Hypothalamus (tissue), 51 donors: ENCODE results near the gene TBC1D12.
"Not testable (repeated sequence)": the region's sequence is repeated elsewhere in the genome, so short reads cannot be mapped to it uniquely, and the experiment has no call there.

ENCODE experiments used
- DNase-seq, 51 donors: peaks; one replicate each; lab custom pipeline; 2025; lab: John Stamatoyannopoulos, UW

Gene TBC1D12

DNA sequence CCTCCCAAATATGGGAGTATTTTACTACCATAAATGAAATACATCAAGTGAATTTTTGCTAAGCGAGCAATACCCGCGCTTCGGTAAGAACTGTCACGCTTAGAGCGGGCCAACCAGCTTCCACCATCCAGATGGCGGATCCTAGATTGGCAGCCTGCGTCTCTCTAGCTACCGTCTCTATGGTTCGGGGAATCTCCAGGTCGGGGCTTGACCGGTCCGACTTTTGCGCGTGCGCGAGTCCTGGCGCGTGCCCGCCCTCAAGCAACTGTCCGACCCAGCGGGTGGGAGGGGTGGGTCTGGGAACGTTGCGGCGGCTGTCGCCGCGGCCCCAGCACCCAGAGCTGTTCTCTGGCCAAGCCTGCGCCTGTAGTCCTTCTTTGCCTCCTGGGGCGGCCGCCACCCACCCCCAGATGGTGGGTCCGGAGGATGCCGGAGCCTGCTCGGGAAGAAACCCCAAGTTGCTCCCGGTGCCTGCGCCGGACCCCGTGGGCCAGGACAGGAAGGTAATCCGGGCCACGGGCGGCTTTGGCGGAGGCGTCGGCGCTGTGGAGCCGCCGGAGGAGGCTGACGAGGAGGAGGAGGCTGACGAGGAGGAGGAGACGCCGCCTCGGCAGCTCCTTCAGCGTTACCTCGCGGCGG, at the start of gene TBC1D12:
TSS of gene TBC1D12 (plus strand) at position 338 of the 639 bp plus-strand sequence. CDS start at position 411, 73 bp downstream.
- peak; percentile 73 to 98 (median 94) for DNase-seq

DNA sequence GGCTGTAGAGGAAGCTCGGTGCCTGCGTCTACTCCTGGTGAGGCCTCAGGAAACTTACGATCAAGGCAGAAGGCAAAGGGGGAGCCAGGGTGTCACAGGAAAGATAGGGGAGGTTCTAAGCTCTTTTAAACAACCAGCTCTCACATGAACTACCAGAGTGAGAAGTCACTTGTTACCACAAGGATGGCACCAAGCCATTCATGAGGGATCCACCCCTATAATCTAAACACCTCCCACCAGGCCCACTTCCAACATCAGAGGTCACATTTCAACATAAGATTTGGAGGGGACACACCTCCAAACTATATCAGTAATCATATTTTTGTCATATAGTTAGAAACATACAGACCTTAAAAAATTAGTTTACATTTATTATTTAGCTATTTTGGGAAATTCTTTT, 49.0 kb upstream of the TBC1D12 start:
- DNase-seq: no peak

DNA sequence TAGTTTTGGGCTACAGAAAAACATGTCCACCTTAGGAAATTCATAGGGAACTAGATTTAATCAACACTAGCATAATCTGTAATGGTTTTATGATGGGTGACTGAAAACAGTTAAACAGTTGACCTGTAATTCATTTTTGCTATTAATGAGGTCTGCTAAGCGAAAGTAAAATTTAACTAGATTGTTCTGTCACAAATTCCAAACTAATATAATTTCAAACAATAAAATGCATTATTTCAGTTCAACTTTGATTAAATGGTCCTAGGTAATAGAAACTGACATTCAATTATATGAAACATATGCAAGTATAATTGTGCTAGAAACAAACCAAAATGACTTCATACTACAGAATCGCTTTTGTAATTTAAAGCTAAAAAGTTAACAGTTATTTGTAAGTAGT, 46.5 kb upstream of the TBC1D12 start:
- no peak for DNase-seq

DNA sequence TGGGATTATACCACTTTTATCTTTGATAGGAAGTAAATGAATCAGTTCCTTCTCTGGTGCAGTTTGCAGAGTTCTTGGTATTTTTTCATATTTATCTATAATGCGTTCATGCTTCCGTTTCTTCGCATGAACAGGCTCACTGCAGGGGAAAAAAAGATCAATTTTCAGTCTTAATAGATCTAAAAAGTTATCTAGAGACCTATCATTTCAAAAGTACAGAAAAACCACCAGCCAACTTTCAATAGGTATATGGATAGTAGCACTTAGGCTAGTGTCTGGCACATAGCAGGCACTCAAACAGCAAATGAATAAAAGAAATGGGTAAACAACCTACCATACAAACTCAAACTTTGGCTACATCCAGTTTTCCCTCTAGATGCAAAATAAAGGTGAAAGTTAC, 45.1 kb upstream of the TBC1D12 start:
- DNase-seq: no peak

DNA sequence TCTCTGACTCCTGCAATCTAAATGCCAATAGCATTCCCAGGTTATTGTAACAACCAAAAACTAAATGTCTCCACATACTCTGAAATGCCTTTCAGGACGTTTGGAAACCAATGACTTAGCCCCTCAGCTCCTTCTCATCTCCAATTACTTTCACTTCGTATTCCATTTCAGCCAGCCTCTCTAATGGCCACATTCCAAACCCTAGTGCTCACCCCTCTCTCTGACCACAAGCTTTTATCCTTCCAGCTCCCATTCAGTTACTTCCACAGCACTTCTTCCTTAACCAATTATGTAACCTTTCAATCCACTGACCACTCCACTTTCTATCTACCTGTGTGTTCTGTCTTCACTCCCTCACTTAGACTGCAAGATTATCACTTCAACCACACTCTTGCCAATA, 43.9 kb upstream of the TBC1D12 start:
- no peak for DNase-seq

DNA sequence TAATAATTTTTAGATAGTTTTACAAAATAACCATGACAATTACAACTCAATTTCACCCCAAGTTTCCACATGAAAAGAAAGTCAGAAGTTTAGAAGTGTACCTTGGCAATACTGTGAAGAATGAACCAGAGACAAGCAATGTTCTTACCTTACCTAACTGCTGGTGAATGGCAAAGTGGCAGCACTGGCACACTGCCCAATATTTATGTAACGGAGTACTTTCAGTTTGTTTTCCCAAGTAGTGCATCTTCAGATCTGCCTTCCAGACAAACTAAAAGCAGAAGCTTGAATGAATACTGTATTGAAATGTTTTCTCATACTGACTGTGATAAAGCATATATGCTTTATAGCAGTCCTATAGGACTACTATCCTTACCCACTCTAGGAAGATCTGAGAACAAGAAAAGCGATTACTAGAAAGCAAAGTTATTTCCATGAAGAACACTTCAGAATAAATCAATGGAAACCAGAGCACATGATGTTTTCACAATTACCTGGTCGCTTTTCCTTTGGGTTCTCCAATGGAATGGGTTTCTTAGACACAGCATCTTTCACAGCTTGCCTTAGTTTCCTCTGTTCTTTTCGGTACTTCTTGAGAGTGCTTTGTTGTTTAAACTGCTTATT, 41.1 kb upstream of the TBC1D12 start:
- DNase-seq: no peak

DNA sequence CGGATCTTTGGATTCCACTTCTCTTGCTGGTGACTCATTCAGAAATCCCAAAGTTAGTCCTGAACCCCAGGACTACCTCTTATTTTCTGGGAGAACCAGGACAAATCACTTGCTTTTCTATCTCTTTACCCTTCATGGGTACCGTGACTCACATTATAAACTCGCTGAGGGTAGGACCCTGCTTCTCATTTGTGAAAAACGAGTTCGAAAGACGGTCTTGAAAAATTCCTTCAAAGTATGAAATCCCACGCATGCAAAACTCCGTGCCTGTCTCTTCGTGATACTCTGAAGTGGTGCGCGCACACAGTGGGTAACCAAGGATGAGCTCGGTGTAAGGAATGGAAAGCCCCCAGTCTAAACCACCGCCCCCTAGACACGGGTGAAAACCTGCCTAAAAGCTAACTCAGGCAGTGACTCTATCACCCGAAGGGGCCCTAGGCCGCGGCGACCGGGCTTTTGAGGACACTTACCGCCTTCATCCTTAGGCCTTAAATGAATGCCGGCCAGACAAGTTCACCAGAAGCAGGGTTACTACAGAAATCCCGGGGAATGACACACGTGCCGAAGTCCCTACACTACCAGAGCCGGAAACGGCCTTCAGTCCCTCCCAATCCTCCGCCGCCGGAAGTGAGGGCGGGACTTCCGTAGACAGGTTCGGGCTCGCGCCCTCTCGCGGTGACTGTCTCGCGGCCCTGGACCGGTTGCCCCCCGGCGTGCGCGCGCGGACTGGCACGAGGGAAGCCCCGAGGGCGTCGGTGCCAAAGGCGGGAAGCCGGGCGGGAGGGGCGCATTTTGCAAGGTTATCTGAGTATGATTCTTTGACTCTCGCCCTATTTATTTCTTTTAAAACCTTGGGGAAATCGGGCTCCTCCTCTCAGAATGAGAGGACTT, 39.7 kb upstream of the TBC1D12 start, which contains the start of gene NOC3L:
TSS of gene NOC3L (minus strand) at position 580 of the 891 bp plus-strand sequence. CDS start at position 479, 101 bp downstream.
- DNase-seq: peak; percentile 71 to 98 (median 91)

DNA sequence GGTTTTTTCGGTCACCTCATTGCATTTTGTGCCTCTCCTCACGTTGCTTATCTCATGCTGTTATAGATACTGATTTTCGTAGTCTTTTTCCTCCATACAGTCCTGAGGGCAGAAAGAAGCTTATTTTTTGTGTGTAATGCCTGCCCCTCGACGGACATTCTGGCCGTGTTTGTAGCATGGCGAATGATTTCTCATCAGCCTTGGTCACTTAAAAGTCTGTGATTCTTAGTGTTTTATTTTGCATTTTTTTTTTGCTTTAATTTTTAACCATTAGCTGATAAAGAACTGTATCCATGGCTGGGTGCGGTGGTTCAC, 39.1 kb upstream of the TBC1D12 start:
- DNase-seq: no peak

DNA sequence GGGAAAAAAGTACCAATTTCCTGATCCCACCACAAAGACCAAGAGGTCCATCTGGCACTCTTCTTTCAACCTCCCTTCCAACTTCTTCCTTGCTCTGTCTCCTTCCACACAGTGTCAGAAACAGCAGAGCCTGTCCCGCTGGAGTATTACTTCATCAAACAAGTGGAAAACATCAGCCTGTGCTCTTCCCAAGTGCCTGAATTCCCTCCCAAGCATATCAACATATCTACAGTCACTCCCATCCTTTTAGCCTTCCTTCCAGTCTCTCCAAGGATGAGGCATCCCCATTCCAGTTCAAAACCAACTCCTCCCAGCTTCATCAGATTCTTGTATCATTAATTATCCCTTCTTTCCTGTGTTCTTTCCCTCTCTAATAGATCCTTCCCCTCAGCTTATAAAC, 37.9 kb upstream of the TBC1D12 start:
- DNase-seq: no peak

DNA sequence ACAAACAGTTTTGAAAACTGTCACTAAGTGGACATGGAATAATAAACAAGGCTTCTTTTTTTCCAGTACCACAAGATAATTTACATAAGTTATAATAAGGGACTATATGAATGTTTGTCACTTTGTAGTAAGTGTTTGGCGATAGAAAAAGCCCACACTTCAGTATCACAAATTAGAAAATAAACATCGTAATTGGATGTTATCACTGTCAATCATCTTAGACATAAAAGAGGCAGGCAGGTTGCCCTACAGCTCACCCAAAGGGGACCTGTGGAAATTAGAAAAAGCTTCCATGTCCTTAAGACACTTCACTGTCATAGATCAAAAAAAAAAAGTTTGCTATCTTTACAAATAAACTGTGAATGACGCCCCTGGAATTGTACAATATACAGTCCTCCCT, 36.0 kb upstream of the TBC1D12 start:
- DNase-seq: peak in 1 of 51 donors; percentile 10

DNA sequence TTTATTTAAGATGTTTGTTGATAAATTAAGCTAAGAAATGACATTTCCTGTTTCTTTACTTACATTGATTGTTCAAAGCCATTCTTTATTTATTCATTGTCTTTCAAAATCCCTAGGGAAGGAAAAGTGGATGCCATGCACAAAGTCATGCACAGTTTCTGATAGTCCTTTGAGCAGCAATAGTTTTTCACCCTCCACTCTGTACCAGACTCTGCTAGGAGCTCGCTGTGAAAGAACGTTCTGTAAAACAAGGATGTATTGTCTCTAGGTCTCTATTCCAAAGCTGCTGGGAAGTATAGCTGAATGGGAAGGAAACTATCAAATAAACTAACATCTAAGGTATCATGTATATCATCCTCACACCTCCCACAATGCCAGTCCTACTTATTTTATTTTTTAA, 31.8 kb upstream of the TBC1D12 start:
- peak in 14 of 51 donors; percentile 2 to 73 (median 31) for DNase-seq

DNA sequence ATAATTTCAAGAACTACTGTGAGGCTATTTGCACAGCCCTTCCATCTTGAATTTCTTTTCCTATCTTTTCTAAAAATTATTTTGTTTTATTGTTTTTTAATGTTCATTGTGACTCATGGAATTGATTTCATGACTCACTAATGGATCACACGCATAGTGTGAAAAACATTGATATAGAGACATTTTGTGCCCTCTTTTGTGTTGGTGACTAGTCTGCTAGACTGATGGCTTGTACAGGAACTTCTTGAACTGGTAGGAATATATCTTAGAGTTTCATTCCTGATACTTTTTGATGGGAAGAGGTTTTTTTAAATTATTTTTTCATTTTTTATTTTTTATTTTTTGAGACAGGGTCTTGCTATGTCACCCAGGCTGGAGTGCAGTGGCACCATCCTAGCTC, 27.0 kb upstream of the TBC1D12 start:
- DNase-seq: no peak

DNA sequence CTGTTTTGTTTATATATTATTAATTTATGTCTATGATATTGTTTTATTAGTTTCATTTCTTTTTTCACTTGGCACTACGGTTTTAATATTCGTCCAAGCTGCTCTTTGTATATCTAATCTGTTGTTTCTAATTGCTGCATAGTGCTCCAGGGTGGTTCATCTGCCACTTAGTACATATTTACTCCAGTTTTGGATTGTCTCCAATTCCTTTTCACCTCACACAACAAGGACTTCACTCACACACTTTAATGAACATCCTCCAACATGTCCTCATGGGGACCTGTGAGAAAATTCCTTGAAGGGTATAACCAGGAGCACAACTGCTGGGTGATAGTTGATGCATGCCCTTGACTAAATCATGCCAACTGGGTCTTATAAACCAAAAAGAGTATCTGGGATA, 25.5 kb upstream of the TBC1D12 start:
- DNase-seq: no peak

DNA sequence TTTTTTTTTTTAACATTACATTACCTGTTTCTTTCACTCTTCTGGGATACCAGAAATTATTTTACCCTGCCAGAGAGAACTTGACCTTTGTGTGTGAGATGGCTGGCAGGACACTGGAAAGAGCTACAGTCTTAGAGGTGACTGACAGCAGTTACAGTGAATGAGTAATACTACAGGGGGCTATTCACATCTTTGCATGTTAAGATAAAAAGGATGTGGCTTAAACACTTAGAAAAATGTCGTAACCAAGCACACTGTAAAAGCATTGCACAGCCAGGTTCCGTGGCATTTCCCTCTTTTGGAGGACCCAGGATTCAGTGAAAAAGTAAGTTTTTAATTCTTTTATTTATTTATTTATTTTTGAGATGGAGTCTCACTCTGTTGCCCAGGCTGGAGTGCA, 18.8 kb upstream of the TBC1D12 start:
- no peak for DNase-seq

DNA sequence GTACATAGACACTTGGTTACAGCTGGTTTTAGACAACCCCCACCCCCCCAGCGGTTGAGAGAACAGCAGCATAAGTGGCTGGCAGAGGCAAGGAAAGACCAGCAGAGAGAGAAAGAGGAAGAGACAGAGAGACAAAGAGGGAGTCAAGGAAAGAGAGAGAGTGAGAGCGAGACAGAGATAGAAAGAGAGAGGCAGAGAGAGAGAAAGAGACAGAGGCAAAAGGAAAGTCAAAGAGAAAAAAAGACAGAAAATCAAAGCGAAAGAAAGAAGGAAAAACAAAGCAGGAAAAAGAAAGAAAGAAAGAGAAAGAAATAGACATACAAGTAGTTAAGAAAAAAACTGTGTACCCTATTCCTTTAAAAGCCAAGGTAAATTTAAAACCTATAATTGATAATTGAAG, 16.6 kb upstream of the TBC1D12 start:
- DNase-seq: not testable (repeated sequence)

DNA sequence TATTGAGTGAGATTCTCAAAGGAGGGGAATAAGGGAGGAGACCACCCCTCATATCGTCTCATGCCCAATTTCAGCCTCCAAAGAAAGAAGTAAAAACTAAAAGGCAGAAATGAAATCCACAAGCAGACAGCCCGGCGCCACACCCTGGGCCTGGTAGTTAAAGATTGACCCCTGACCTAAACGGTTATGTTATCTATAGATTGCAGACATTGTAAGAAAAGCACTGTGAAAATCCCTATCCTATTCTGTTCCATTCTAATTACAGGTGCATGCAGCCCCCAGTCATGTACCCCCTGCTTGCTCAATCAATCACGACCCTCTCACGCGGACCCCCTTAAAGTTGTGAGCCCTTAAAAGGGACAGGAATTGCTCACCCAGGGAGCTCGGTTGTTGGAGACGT, 10.2 kb upstream of the TBC1D12 start:
- not testable (repeated sequence) for DNase-seq

DNA sequence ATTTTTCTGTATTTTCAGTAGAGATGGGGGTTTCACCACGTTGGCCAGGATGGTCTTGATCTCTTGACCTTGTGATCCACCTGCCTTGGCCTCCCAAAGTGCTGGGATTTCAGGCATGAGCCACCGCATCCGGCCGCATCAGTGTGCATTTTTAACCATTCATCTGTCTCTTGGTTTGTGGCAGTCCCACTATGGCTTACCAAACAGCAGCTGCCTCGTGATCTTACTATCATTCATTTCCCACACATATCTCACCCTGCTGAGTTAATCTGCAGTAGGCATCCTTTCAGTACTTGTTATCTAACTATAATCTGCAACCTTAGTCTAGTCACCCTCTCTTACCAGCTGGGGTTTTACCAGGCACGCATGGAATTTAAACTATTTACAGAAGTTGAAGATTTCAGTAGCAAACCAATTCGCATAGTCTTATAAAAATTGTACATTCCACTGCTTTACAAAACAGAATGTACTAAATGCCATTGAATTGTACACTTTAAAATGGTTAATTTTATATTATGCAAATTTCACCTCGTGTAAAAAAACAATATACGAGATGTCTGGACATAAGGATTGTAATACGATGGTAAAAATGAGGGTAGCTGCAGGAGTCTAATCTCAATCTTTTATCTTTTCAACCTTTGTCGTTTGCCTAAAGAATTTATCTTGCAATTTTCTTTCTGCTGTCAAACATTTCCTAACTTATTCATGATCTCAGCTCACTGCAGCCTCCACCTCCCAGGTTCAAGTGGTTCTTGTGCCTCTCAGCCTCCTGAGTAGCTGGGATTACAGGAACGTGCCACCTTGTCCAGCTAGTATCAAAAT, 4.6 kb upstream of the TBC1D12 start:
- no peak for DNase-seq

DNA sequence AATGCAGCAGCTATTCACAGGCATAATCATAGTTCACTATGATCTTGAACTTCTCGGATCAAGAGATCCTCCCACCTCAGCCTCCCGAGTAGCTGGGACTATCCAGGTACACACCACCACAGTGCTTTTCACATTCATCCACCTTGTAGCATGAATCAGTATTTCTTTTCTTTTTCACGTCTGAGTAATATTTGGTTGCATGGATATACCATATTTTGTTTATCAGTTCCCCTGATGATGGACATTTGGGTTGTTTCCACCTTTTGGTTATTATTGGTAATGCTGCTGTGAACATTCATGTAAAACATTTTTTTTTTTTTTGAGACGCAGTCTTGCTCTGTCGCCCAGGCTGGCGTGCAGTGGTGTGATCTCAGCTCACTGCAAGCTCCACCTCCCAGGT, 3.6 kb upstream of the TBC1D12 start:
- DNase-seq: no peak

DNA sequence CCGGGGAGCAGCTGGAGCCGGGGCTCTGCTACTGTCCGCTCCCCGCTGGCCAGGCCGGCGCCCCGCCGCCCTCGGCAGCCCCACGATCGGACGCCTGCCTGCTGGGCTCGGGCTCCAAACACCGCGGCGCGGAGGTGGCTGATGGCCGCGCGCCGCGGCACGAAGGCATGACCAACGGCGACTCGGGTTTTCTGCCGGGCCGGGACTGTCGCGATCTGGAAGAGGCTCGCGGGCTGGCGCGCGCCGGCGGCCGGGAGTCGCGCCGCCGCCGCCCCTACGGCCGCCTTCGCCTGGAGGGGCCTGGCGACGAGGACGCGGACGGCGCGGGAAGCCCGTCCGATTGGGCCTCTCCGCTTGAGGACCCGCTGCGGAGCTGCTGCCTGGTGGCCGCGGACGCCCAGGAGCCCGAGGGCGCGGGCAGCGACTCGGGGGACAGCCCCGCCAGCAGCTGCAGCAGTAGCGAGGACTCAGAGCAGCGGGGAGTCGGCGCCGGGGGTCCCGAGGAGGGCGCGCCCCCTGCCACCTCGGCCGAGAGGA, 570 bp downstream of the TBC1D12 start:
- peak in 26 of 51 donors; percentile 32 to 72 (median 46) for DNase-seq
